Natural killer cell (primary cell): ENCODE results near the gene FLRT2. TPM values are rescaled to one million over a fixed set of nuclear protein-coding genes. Genes with fewer than 3 reads are reported as not detected.

Experiments used
- ATAC-seq, 3 donors: fragments of 150-1000 bp in 2 of 3; fragments of 200-7000 bp in 1 of 3; cut with Tn5 transposase; 1 replicate in 1 of 3; 2 replicates in 2 of 3; pipeline ENCODE4 v1.10.0; 2021; ENCODE audit warnings: mild to moderate bottlenecking in 2 of 3, moderate library complexity in 2 of 3
- DNase-seq, 2 donors: peaks; one replicate each; pipeline versions ENCODE4 v3.0.0 to v3.0.0-alpha.2; 2013 to 2021; ENCODE audit warnings: mixed read lengths in 1 of 2
- H3K27ac ChIP-seq: one replicate; pipeline ENCODE4 v1.5.1; 2013; ENCODE audit warnings: mild to moderate bottlenecking, low read length
- H3K27me3 ChIP-seq: one replicate; pipeline ENCODE4 v1.6.1; 2013; ENCODE audit warnings: low read length; ENCODE audit not compliant: control insufficient read depth, insufficient read depth
- H3K36me3 ChIP-seq: one replicate; pipeline ENCODE4 v1.6.1; 2013; ENCODE audit warnings: low read length; ENCODE audit not compliant: control insufficient read depth, insufficient read depth
- H3K4me1 ChIP-seq: one replicate; pipeline ENCODE4 v1.6.1; 2013; ENCODE audit warnings: low read length; ENCODE audit not compliant: control insufficient read depth, insufficient read depth
- H3K4me3 ChIP-seq: one replicate; pipeline ENCODE4 v1.5.1; 2013; ENCODE audit warnings: low read length
- H3K9me3 ChIP-seq: one replicate; pipeline ENCODE4 v1.6.1; 2013; ENCODE audit warnings: low read length; ENCODE audit not compliant: control insufficient read depth, insufficient read depth
- H3K27ac Mint-ChIP-seq, 2 donors: one replicate each; pipeline ENCODE4 v1.8.0; 2022; ENCODE audit warnings: mild to moderate bottlenecking in 2 of 2, mixed read lengths in 2 of 2, moderate library complexity in 1 of 2
- H3K27me3 Mint-ChIP-seq, 2 donors: one replicate each; pipeline ENCODE4 v1.8.0; 2022; ENCODE audit warnings: low read depth in 2 of 2, mixed read lengths in 2 of 2
- H3K36me3 Mint-ChIP-seq: one replicate; pipeline ENCODE4 v1.8.0; 2022; ENCODE audit warnings: mixed read lengths
- H3K4me1 Mint-ChIP-seq, 2 donors: one replicate each; pipeline ENCODE4 v1.8.0; 2022; ENCODE audit warnings: mixed read lengths in 2 of 2
- H3K4me3 Mint-ChIP-seq: one replicate; pipeline ENCODE4 v1.8.0; 2022; ENCODE audit warnings: mild to moderate bottlenecking, moderate library complexity, mixed read lengths
- H3K9me3 Mint-ChIP-seq, 2 donors: one replicate each; pipeline ENCODE4 v1.8.0; 2022; ENCODE audit warnings: mixed read lengths in 2 of 2
- WGBS: methylation state at CpG from one replicate; pipeline ENCODE4 v1.1.7; 2013; ENCODE audit warnings: missing lambda C conversion rate; ENCODE audit not compliant: insufficient coverage; 5-methylcytosine and 5-hydroxymethylcytosine counted together
- intact Hi-C: fragments of 100-400 bp; cut with micrococcal nuclease; formaldehyde crosslinking; loops from one replicate; pipeline ENCODE4 v1.14.2; 2022
- total RNA-seq, 4 donors: library from RNA; stranded (reverse); fragments of 120-200 nt in 1 of 4; gene quantifications; one replicate each; pipeline versions ENCODE4 v1.2.3 to v1.2.4, GENCODE V29; 2013 to 2022
- TF ChIP-seq, protein P1 (sequence below): fragments of 200-600 bp; IDR thresholded peaks from one replicate; pipeline ENCODE4 v1.8.0; 2022; ENCODE audit warnings: antibody characterized with exemption

Gene FLRT2
- total RNA-seq, 3 donors from 2014 or later (not counting 1 experiment from before 2014, with no cell fraction given): not detected

DNA sequence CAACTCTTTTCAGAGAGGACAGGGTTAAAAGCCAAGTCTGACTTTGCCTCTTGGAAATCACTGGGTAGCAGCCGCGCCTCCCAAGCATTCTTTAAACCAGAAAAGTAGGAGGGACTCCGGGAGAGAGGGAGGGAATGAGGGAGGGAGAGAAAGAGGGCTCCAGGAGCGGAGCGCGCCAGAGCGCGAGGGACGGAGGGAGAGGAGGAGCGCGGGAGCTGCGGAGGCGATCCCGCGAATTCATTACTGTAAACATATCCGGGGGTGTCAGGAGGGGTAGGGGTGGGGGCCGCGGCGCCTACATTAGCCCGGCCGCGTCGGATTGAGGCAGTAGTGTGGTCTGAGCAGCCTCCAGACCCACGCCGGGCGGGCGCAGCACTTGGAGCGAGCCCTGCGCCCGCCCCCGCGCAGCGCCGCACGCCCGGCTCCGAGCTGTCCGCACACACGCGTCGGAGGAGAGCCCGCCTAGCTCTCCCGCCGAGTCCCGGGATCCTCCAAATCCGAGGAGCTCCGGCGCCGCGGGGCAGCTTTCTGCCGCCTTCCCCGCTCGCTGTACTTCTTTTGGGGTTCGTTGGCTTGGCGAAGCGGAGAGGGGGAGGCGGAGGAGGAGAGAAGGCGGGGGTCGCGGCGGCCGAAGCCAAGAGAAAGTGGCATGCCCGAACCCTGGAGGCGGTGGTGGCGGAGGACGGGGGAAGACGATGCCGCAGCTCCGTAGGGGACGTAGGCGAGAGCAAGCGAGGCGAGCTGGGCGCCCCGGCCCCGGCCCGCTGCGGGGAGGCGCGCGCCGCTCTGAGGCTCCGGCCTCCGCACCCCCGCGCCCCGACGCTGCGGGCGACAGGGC, 3.3 kb downstream of the FLRT2 start:
- TF ChIP-seq, protein P1, sequence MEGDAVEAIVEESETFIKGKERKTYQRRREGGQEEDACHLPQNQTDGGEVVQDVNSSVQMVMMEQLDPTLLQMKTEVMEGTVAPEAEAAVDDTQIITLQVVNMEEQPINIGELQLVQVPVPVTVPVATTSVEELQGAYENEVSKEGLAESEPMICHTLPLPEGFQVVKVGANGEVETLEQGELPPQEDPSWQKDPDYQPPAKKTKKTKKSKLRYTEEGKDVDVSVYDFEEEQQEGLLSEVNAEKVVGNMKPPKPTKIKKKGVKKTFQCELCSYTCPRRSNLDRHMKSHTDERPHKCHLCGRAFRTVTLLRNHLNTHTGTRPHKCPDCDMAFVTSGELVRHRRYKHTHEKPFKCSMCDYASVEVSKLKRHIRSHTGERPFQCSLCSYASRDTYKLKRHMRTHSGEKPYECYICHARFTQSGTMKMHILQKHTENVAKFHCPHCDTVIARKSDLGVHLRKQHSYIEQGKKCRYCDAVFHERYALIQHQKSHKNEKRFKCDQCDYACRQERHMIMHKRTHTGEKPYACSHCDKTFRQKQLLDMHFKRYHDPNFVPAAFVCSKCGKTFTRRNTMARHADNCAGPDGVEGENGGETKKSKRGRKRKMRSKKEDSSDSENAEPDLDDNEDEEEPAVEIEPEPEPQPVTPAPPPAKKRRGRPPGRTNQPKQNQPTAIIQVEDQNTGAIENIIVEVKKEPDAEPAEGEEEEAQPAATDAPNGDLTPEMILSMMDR: no peak
- Histone ChIP-seq H3K27ac (no peak overlapping the region), H3K4me3 (no peak overlapping the region), H3K27me3 (peaks cover 24% of the 10 kb centered on the region), H3K36me3 (no peaks in the 10 kb centered on the region), H3K4me1 (peaks cover 20% of the 10 kb centered on the region), H3K9me3 (no peaks in the 10 kb centered on the region)
- Mint-ChIP-seq H3K27ac (no peak overlapping the region), H3K4me3 (peak overlapping the region; percentile 85), H3K36me3 (no peaks in the 10 kb centered on the region), H3K4me1 (peaks cover 21 to 40% of the 10 kb centered on the region in 2 donors), H3K9me3 (no peaks in the 10 kb centered on the region), H3K27me3 (peaks cover 63 to 78% of the 10 kb centered on the region in 2 donors)
- ATAC-seq: no peak
- no peak for DNase-seq
- WGBS: 3% methylated on average over 90 of the region's 90 CpGs
- intact Hi-C loops: no loop called here

GRCh38 chr14:85533861-85534291, 3.9 kb downstream of the FLRT2 start:
- 3% methylated on average over 28 of the region's 28 CpGs for WGBS
- H3K4me1 ChIP-seq: peaks cover 20% of the 10 kb centered on the region
- peaks cover 24% of the 10 kb centered on the region for H3K27me3 ChIP-seq
- intact Hi-C loops: no loop called here
- ATAC-seq (no peak), DNase-seq (no peak)
- Mint-ChIP-seq H3K36me3 (no peaks in the 10 kb centered on the region), H3K4me3 (peak overlapping the region; percentile 21), H3K4me1 (peaks cover 21 to 40% of the 10 kb centered on the region in 2 donors), H3K27me3 (peaks cover 58 to 78% of the 10 kb centered on the region in 2 donors), H3K9me3 (no peaks in the 10 kb centered on the region), H3K27ac (no peak overlapping the region)
- H3K36me3 ChIP-seq: no peaks in the 10 kb centered on the region
- TF ChIP-seq, protein P1: no peak
- H3K9me3 ChIP-seq: no peaks in the 10 kb centered on the region
- H3K27ac ChIP-seq: no peak overlapping the region
- no peak overlapping the region for H3K4me3 ChIP-seq

DNA sequence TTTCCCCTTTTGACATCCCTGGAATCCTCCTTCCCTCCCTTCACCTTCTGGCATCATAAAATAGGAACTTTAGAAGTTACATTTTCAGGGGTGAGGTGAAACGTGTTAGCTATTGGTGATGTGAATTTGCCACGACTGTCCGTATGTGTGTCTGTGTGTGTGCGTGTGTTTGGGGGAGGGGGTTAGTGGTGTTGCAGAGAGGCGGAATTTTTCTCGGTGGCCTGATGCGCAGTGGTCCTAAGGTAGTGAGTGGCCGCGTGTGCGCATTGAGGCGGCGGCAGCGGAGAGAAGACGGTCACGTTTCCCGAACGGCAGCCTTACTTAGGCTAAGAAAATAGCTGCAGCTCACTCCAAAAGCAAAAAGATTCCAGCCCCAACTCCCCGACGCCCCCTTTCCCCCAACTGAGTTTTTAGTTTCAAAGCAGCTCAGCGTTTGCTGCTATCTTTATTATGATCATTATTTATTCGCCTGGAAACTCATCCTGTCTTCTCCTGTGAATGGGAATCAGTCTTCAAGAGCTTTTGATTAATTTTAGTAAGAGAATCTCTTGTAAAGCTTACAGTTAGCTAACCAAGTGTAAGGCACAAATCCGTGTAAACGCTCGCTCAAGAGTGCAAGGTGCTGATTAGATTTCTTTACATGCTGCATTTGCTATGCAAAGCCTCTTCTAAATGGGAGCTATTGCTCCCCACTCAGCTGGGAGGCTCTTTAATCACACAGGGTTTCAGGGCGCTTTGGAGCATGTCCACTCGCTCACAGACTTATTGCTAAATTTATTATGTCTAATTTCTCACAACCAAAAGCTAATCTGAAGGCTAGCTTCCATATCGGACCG, 4.7 kb downstream of the FLRT2 start:
- H3K4me1 Mint-ChIP-seq: peaks cover 21 to 32% of the 10 kb centered on the region in 2 donors
- no peak overlapping the region for H3K27ac Mint-ChIP-seq
- DNase-seq (no peak), ATAC-seq (no peak)
- no peaks in the 10 kb centered on the region for H3K9me3 Mint-ChIP-seq
- TF ChIP-seq, protein P1: no peak
- H3K36me3 Mint-ChIP-seq: no peaks in the 10 kb centered on the region
- 15% methylated on average over 28 of the region's 28 CpGs for WGBS
- Histone ChIP-seq H3K4me3 (no peak overlapping the region), H3K36me3 (no peaks in the 10 kb centered on the region), H3K27me3 (peaks cover 24% of the 10 kb centered on the region), H3K4me1 (peaks cover 20% of the 10 kb centered on the region), H3K27ac (no peak overlapping the region), H3K9me3 (no peaks in the 10 kb centered on the region)
- intact Hi-C loops: no loop called here
- peak overlapping the region; percentile 72 for H3K4me3 Mint-ChIP-seq
- H3K27me3 Mint-ChIP-seq: peaks cover 53 to 70% of the 10 kb centered on the region in 2 donors
